ENCODE results near the gene TFDP1. TPM values are rescaled to one million over a fixed set of nuclear protein-coding genes. Genes with fewer than 3 reads are reported as not detected.
"Not testable (repeated sequence)": the region's sequence is repeated elsewhere in the genome, so short reads cannot be mapped to it uniquely, and the experiment has no call there.

The TFDP1 gene
- total and polyA plus RNA-seq, 2 of the 4 experiments (the other 2 are of a cell fraction) = 59.3 to 97.0 TPM

DNA sequence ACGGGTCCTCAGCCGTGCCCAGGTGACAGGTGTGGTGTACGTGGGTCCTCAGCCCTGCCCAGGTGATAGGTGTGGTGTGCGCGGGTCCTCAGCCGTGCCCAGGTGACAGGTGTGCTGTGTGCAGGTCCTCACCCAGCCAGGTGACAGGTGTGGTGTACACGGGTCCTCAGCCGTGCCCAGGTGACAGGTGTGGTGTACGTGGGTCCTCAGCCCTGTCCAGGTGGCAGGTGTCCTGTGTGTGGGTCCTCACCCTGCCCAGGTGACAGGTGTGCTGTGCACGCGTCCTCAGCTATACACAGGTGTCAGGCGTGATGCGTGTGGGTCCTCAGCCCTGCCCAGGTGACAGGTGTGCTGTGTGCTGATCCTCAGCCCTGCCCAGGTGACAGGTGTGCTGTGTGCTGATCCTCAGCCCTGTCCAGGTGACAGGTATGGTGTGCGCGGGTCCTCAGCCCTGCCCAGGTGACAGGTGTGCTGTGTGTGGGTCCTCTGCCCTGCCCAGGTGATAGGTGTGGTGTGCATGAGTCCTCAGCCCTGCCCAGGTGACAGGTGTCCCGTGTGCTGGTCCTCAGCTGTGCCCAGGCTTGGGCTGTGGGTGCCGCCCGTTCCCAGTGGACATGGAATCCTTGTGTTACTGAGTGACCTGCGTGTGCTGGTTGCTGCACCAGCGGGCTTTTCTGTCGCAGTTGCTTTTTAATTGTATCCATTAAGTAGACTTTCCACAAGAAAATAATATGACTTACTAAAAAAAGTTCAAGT, 9.7 kb downstream of the TFDP1 start:
- peaks cover 36 to 75% of the 10 kb centered on the region in 2 experiments for H3K79me1 ChIP-seq (ENCODE audit: low read depth in 1 of 2, low read length in 2 of 2)
- H4K5ac ChIP-seq (ENCODE audit: low read depth, low read length); H2AK9ac ChIP-seq (replicated peaks; ENCODE audit: low read depth, low read length, poor library complexity); H3K27ac ChIP-seq (ENCODE audit: insufficient read depth, low read length); H3K27me3 ChIP-seq (ENCODE audit: control insufficient read depth, insufficient read depth, low read length); H3K9me1 ChIP-seq (ENCODE audit: insufficient read depth, low read length); H2AK5ac ChIP-seq (ENCODE audit: low read depth, low read length); DNase-seq; H2BK5ac ChIP-seq (ENCODE audit: low read depth, low read length, poor library complexity, severe bottlenecking); H3K18ac ChIP-seq (ENCODE audit: low read depth, low read length); H2AFZ ChIP-seq (replicated peaks; ENCODE audit: low read length, poor library complexity); in situ Hi-C loops (cut with MboI; ENCODE audit: low sequenced_read_pairs); H3K9ac ChIP-seq (ENCODE audit: low read depth, low read length); H2BK20ac ChIP-seq (ENCODE audit: low read depth, low read length); H3K4ac ChIP-seq (ENCODE audit: low read depth, low read length); ATAC-seq (ENCODE audit: low read depth); intact Hi-C loops (cut with micrococcal nuclease); H2BK120ac ChIP-seq (ENCODE audit: low read depth, low read length); H3K4me1 ChIP-seq (ENCODE audit: control insufficient read depth, insufficient read depth, low read length); H3K4me3 ChIP-seq (ENCODE audit: insufficient read depth, low read depth, low read length); POLR2A ChIA-PET (ENCODE audit: unreplicated experiment); H3K56ac ChIP-seq (ENCODE audit: extremely low read depth, insufficient read depth, low read length); H2BK15ac ChIP-seq (ENCODE audit: low read depth, low read length); dilution Hi-C loops (cut with HindIII; ENCODE audit: low sequenced_read_pairs, unreplicated experiment); CTCF ChIA-PET; H3K14ac ChIP-seq (replicated peaks; ENCODE audit: low read depth, low read length); H3K9me3 ChIP-seq (ENCODE audit: control insufficient read depth, insufficient read depth, low read length); H4K91ac ChIP-seq (ENCODE audit: insufficient read depth, low read depth, low read length); H3K23ac ChIP-seq (ENCODE audit: low read depth, low read length); H3K4me2 ChIP-seq (ENCODE audit: low read depth, low read length); BruUV-seq (replicated peaks); H4K8ac ChIP-seq (ENCODE audit: low read depth in 2 of 2, low read length in 2 of 2): not testable (repeated sequence)
- WGBS, 2 experiments (ENCODE audit: extremely low coverage in 2 of 2, insufficient read length in 1 of 2) = no CpG with 5 or more reads among the region's 21 CpGs
- peaks cover 85% of the 10 kb centered on the region for H4K20me1 ChIP-seq (ENCODE audit: insufficient read depth, low read length)
- H3K36me3 ChIP-seq (ENCODE audit: control insufficient read depth, insufficient read depth, low read length) = peaks cover 40% of the 10 kb centered on the region
